Stimulated activated effector memory CD8-positive, alpha-beta T cell treated with anti-CD3 and anti-CD28 coated beads, Interleukin-12 subunit alpha, Interleukin-12 subunit beta, amount 100 ng/mL, for 72 hours (primary cell): ENCODE results near the gene SGCD.

Experiments
- ATAC-seq: fragments of 150-1000 bp; cut with Tn5 transposase; 2 replicates; pipeline ENCODE4 v1.10.0; 2021
- DNase-seq, 2 donors: peaks; one replicate each; pipeline ENCODE4 v3.0.0; 2021 to 2022; ENCODE audit warnings: low spot score in 2 of 2
- H3K27ac Mint-ChIP-seq: one replicate; pipeline ENCODE4 v1.8.0; 2022; ENCODE audit warnings: mild to moderate bottlenecking, mixed read lengths
- H3K36me3 Mint-ChIP-seq: one replicate; pipeline ENCODE4 v1.8.0; 2022; ENCODE audit warnings: mild to moderate bottlenecking, mixed read lengths
- H3K4me1 Mint-ChIP-seq: one replicate; pipeline ENCODE4 v1.8.0; 2022; ENCODE audit warnings: mixed read lengths
- H3K4me3 Mint-ChIP-seq: one replicate; pipeline ENCODE4 v1.8.0; 2022; ENCODE audit warnings: mild to moderate bottlenecking, mixed read lengths
- H3K9me3 Mint-ChIP-seq: one replicate; pipeline ENCODE4 v1.8.0; 2022; ENCODE audit warnings: mixed read lengths

SGCD gene

GRCh38 chr5:156326718-156327259 is at the start of gene SGCD:
Gene SGCD, plus strand, starts transcription at chr5:156327164.
- no peak within 1 kb of the TSS for H3K4me3 Mint-ChIP-seq
- H3K9me3 Mint-ChIP-seq: no peaks in the 10 kb centered on the region

GRCh38 chr5:156277290-156277689 is 49.7 kb upstream of the SGCD start:
- ATAC-seq: no peak
- DNase-seq: no peak
- Mint-ChIP-seq H3K4me3 (no peak overlapping the region), H3K9me3 (no peaks in the 10 kb centered on the region), H3K4me1 (no peaks in the 10 kb centered on the region), H3K36me3 (no peaks in the 10 kb centered on the region), H3K27ac (no peak overlapping the region)

More at GRCh38 chr5:156326718-156327259, at the start of gene SGCD:
- Mint-ChIP-seq H3K27ac (no peak within 1 kb of the TSS), H3K4me1 (no peaks in the 10 kb centered on the region), H3K36me3 (no peaks in the 10 kb centered on the region)
- peak; percentile 37 for ATAC-seq
- DNase-seq: no peak

GRCh38 chr5:156295431-156295830 is 31.5 kb upstream of the SGCD start:
- DNase-seq (no peak), ATAC-seq (no peak)
- Mint-ChIP-seq H3K4me1 (no peaks in the 10 kb centered on the region), H3K4me3 (no peak overlapping the region), H3K9me3 (peaks cover 5% of the 10 kb centered on the region), H3K36me3 (no peaks in the 10 kb centered on the region), H3K27ac (no peak overlapping the region)

GRCh38 chr5:156310115-156310514 is 16.8 kb upstream of the SGCD start:
- no peak for DNase-seq

GRCh38 chr5:156312897-156313694 is 13.9 kb upstream of the SGCD start:
- ATAC-seq (no peak), DNase-seq (no peak)
- Mint-ChIP-seq H3K9me3 (peaks cover 2% of the 10 kb centered on the region), H3K4me1 (no peaks in the 10 kb centered on the region), H3K4me3 (no peak overlapping the region), H3K27ac (no peak overlapping the region), H3K36me3 (no peaks in the 10 kb centered on the region)

More at GRCh38 chr5:156310115-156310514, 16.8 kb upstream of the SGCD start:
- Mint-ChIP-seq H3K4me1 (no peaks in the 10 kb centered on the region), H3K9me3 (peaks cover 6% of the 10 kb centered on the region), H3K4me3 (no peak overlapping the region), H3K36me3 (no peaks in the 10 kb centered on the region), H3K27ac (no peak overlapping the region)
- ATAC-seq: no peak

- no peak for ATAC-seq
- H3K27ac Mint-ChIP-seq: no peak overlapping the region
- no peaks in the 10 kb centered on the region for H3K36me3 Mint-ChIP-seq
- peaks cover 2% of the 10 kb centered on the region for H3K9me3 Mint-ChIP-seq
- H3K4me1 Mint-ChIP-seq: no peaks in the 10 kb centered on the region
- no peak for DNase-seq
- H3K4me3 Mint-ChIP-seq: no peak overlapping the region
These were observed 12.5 kb upstream of the SGCD start for GRCh38 chr5:156314416-156314815.

GRCh38 chr5:156322666-156323065 is 4.3 kb upstream of the SGCD start:
- Mint-ChIP-seq H3K9me3 (no peaks in the 10 kb centered on the region), H3K4me3 (no peak overlapping the region), H3K36me3 (no peaks in the 10 kb centered on the region), H3K4me1 (no peaks in the 10 kb centered on the region), H3K27ac (no peak overlapping the region)
- ATAC-seq (no peak), DNase-seq (no peak)

- Mint-ChIP-seq H3K27ac (no peak overlapping the region), H3K36me3 (no peaks in the 10 kb centered on the region), H3K9me3 (no peaks in the 10 kb centered on the region), H3K4me3 (no peak overlapping the region), H3K4me1 (no peaks in the 10 kb centered on the region)
- DNase-seq (no peak), ATAC-seq (no peak)
These were observed 332 bp downstream of the SGCD start for GRCh38 chr5:156327296-156327695.

- Mint-ChIP-seq H3K36me3 (no peaks in the 10 kb centered on the region), H3K4me3 (no peak overlapping the region), H3K27ac (no peak overlapping the region), H3K9me3 (no peaks in the 10 kb centered on the region), H3K4me1 (no peaks in the 10 kb centered on the region)
- ATAC-seq (no peak), DNase-seq (no peak)
These were observed 1.2 kb downstream of the SGCD start for GRCh38 chr5:156328161-156328560.

GRCh38 chr5:156328766-156329165 is 1.8 kb downstream of the SGCD start:
- H3K27ac Mint-ChIP-seq: no peak overlapping the region
- H3K4me1 Mint-ChIP-seq: no peaks in the 10 kb centered on the region
- H3K9me3 Mint-ChIP-seq: no peaks in the 10 kb centered on the region
- H3K4me3 Mint-ChIP-seq: no peak overlapping the region
- H3K36me3 Mint-ChIP-seq: no peaks in the 10 kb centered on the region
- DNase-seq: no peak
- no peak for ATAC-seq

- no peak overlapping the region for H3K27ac Mint-ChIP-seq
- no peaks in the 10 kb centered on the region for H3K9me3 Mint-ChIP-seq
- H3K4me1 Mint-ChIP-seq: no peaks in the 10 kb centered on the region
- no peaks in the 10 kb centered on the region for H3K36me3 Mint-ChIP-seq
- ATAC-seq (no peak), DNase-seq (no peak)
- no peak overlapping the region for H3K4me3 Mint-ChIP-seq
These were observed 2.2 kb downstream of the SGCD start for GRCh38 chr5:156329171-156329611.

GRCh38 chr5:156330141-156330870 is 3.3 kb downstream of the SGCD start:
- no peak for ATAC-seq
- Mint-ChIP-seq H3K36me3 (no peaks in the 10 kb centered on the region), H3K9me3 (no peaks in the 10 kb centered on the region), H3K27ac (no peak overlapping the region), H3K4me3 (no peak overlapping the region), H3K4me1 (no peaks in the 10 kb centered on the region)
- no peak for DNase-seq

GRCh38 chr5:156331181-156331580 is 4.2 kb downstream of the SGCD start:
- ATAC-seq: no peak
- Mint-ChIP-seq H3K4me3 (no peak overlapping the region), H3K36me3 (no peaks in the 10 kb centered on the region), H3K27ac (no peak overlapping the region), H3K9me3 (no peaks in the 10 kb centered on the region), H3K4me1 (no peaks in the 10 kb centered on the region)
- no peak for DNase-seq

- Mint-ChIP-seq H3K9me3 (no peaks in the 10 kb centered on the region), H3K4me1 (no peaks in the 10 kb centered on the region), H3K36me3 (no peaks in the 10 kb centered on the region), H3K27ac (no peak overlapping the region), H3K4me3 (no peak overlapping the region)
- ATAC-seq (no peak), DNase-seq (no peak)
These were observed 4.9 kb downstream of the SGCD start for GRCh38 chr5:156331845-156332244.

GRCh38 chr5:156332245-156332644 is 5.3 kb downstream of the SGCD start:
- Mint-ChIP-seq H3K4me3 (no peak overlapping the region), H3K9me3 (no peaks in the 10 kb centered on the region), H3K36me3 (no peaks in the 10 kb centered on the region), H3K4me1 (no peaks in the 10 kb centered on the region), H3K27ac (no peak overlapping the region)
- DNase-seq: no peak
- no peak for ATAC-seq
